Temporal lobe (tissue), 2 donors: Measurements from ENCODE around the gene LILRB5. TPM values are rescaled to one million over a fixed set of nuclear protein-coding genes. Genes with fewer than 3 reads are reported as not detected.

Experiments
- small RNA-seq: library from RNA; depleted of rRNA; stranded (forward); fragments of <200 nt; gene quantifications from one replicate; pipeline ENCODE3, GENCODE V24; 2014; ENCODE audit warnings: low replicate concordance
- total RNA-seq: library from RNA; depleted of rRNA; stranded (reverse); fragments of >200 nt; gene quantifications from one replicate; pipeline ENCODE4 v1.2.3, GENCODE V29; 2014

The LILRB5 gene
- total RNA-seq, 1 donor from 2014 or later: 0.25 TPM

Small RNA genes within 50 kb of the gene (small RNA-seq; reads per million reads assigned to genes)
- gene AC245884.12 (not detected), gene MIR4752 (not detected), gene RNU6-1307P (not detected)

Other genes with a start within 250 kb of the LILRB5 start
- not detected for gene VSTM1, start 193.4 kb downstream of the LILRB5 start, total RNA-seq
- gene TARM1, start 175.9 kb downstream of the LILRB5 start, total RNA-seq: not detected
- not detected for gene OSCAR, start 156.5 kb downstream of the LILRB5 start, total RNA-seq
- 3.7 TPM for gene NDUFA3, start 154.4 kb downstream of the LILRB5 start, total RNA-seq
- 9.6 TPM for gene TFPT, start 141.6 kb downstream of the LILRB5 start, total RNA-seq
- gene PRPF31, start 141.5 kb downstream of the LILRB5 start, total RNA-seq: 30.7 TPM
- gene CNOT3, start 119.5 kb downstream of the LILRB5 start, total RNA-seq: 5.7 TPM
- 4.7 TPM for gene LENG1, start 97.6 kb downstream of the LILRB5 start, total RNA-seq
- 0.49 TPM for gene TMC4, start 84.1 kb downstream of the LILRB5 start, total RNA-seq
- 18.9 TPM for gene MBOAT7, start 67.7 kb downstream of the LILRB5 start, total RNA-seq
- 25.1 TPM for gene TSEN34, start 66.0 kb downstream of the LILRB5 start, total RNA-seq
- gene RPS9, start 56.4 kb downstream of the LILRB5 start, total RNA-seq: 942 TPM
- not detected for gene LILRB3, start 34.3 kb downstream of the LILRB5 start, total RNA-seq
- gene LILRA6, start 14.5 kb downstream of the LILRB5 start, total RNA-seq: under 0.01 TPM
- gene LILRB2, start 23.8 kb upstream of the LILRB5 start, total RNA-seq: 0.25 TPM
- not detected for gene LILRA5, start 55.9 kb upstream of the LILRB5 start, total RNA-seq
- gene LILRA4, start 81.9 kb upstream of the LILRB5 start, total RNA-seq: not detected
- 0.98 TPM for gene LAIR1, start 107.7 kb upstream of the LILRB5 start, total RNA-seq
- gene TTYH1, start 158.2 kb upstream of the LILRB5 start, total RNA-seq: 79.7 TPM
- gene LENG8, start 191.9 kb upstream of the LILRB5 start, total RNA-seq: 22.6 TPM
- gene LENG9, start 206.5 kb upstream of the LILRB5 start, total RNA-seq: 2.7 TPM
- gene CDC42EP5, start 216.0 kb upstream of the LILRB5 start, total RNA-seq: 1.7 TPM
- not detected for gene LAIR2, start 245.6 kb upstream of the LILRB5 start, total RNA-seq